GM23338 (cell line): ENCODE results near the gene PRDM10.

Experiments
- POLR2AphosphoS5 ChIP-seq: IDR thresholded peaks from 2 replicates; pipeline ENCODE4 v1.6.1; 2016; ENCODE audit warnings: antibody characterized with exemption, low read depth
- TF ChIP-seq, protein P1 (sequence below), 2 experiments: fragments of 200-600 bp in 1 of 2; sonication (generic) in 1 of 2; conservative IDR thresholded peaks; 2 replicates each; pipeline versions ENCODE4 v1.5.1 to v1.6.1; 2016 to 2017; ENCODE audit warnings: antibody characterized with exemption in 2 of 2, low read depth in 2 of 2, mild to moderate bottlenecking in 2 of 2, moderate library complexity in 1 of 2

DNA sequence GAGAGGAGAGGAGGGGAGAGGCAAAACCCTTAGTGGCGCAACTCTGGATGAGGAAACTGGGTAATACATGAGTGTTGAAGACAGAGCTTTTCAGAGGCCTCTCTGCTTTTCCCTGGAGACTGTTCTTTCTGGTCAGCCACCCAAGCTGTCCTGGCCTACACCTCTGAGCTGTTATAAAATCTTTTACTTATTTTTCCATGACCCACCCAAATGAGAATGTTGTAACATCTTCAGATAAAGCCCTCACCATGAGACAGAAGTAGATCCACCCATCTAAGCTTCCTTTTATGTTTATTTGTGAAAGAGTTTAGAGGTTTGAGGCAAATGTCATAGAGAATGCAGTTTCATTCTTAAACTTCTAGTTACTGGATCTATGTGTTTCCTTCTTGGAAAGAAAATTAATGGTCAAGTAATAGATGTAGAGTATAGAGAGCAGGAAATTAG lies 46.7 kb upstream of the PRDM10 start:
- TF ChIP-seq, protein P1, sequence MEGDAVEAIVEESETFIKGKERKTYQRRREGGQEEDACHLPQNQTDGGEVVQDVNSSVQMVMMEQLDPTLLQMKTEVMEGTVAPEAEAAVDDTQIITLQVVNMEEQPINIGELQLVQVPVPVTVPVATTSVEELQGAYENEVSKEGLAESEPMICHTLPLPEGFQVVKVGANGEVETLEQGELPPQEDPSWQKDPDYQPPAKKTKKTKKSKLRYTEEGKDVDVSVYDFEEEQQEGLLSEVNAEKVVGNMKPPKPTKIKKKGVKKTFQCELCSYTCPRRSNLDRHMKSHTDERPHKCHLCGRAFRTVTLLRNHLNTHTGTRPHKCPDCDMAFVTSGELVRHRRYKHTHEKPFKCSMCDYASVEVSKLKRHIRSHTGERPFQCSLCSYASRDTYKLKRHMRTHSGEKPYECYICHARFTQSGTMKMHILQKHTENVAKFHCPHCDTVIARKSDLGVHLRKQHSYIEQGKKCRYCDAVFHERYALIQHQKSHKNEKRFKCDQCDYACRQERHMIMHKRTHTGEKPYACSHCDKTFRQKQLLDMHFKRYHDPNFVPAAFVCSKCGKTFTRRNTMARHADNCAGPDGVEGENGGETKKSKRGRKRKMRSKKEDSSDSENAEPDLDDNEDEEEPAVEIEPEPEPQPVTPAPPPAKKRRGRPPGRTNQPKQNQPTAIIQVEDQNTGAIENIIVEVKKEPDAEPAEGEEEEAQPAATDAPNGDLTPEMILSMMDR (conservative IDR thresholded peaks at IDR 0.05; ENCODE audit: low read depth in 2 of 2) = no peak
- no peak for TF ChIP-seq POLR2AphosphoS5
